ENCODE results near the gene ZBTB39. TPM values are rescaled to one million over a fixed set of nuclear protein-coding genes. Genes with fewer than 3 reads are reported as not detected.
A peak's percentile ranks its signal among the peaks of the same experiment; 100 is the strongest.
"Not testable (repeated sequence)": the region's sequence is repeated elsewhere in the genome, so short reads cannot be mapped to it uniquely, and the experiment has no call there.

Gene ZBTB39
- total RNA-seq, 4 donors from 2014 or later = 6.6 to 12.1 (median 10.1) TPM

DNA sequence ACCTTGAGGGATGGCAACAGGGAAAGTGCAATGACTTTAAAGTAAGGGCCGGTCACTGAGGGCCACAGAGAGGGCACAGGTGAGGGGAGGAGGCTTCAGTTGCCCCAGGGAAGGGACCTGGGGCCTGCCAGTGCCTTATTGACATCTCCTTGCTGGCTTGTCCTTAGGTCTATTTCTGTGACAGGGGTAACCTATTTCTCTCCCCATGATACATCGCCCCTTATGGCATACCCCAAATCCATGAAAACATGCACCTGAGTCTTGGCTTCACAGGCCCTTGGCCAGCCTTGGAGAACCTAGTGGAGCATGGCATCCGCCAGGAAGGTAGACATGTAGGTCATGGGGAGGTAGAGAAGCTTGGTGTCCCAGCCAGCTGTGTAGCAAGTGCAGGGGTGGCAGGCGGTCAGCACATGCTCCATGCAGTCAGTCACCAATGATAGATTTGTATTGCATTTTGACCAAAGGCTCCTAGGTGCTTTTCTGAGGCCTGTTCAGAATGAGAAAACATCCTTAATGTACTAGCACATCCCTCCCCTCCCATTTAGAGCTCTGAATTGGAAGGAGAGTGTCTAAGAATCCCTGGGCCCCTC, 25.3 kb downstream of the ZBTB39 start:
- 96% methylated on average over 4 of the region's 4 CpGs for WGBS
- no peak overlapping the region for H3K4me3 ChIP-seq
- H3K27me3 ChIP-seq = no peaks in the 10 kb centered on the region
- peaks cover 4% of the 10 kb centered on the region for H3K4me1 ChIP-seq
- no peak for TF ChIP-seq POLR2A (IDR thresholded peaks at IDR 0.05)
- TF ChIP-seq EP300 (IDR thresholded peaks at IDR 0.05) = no peak
- no peak for TF ChIP-seq POLR2AphosphoS5 (IDR thresholded peaks at IDR 0.05)
- TF ChIP-seq CTCF (IDR thresholded peaks at IDR 0.05) = no peak
- H3K27ac ChIP-seq = no peak overlapping the region
- H3K36me3 ChIP-seq = no peaks in the 10 kb centered on the region
- H3K9me3 ChIP-seq = no peaks in the 10 kb centered on the region
- DNase-seq (ENCODE audit: low spot score in 2 of 2) = no peak

GRCh38 chr12:56980268-56980667, 26.1 kb downstream of the ZBTB39 start:
- no peaks in the 10 kb centered on the region for H3K27me3 ChIP-seq
- H3K27ac ChIP-seq = no peak overlapping the region
- H3K4me3 ChIP-seq = no peak overlapping the region
- no peak for TF ChIP-seq POLR2AphosphoS5 (IDR thresholded peaks at IDR 0.05)
- TF ChIP-seq CTCF (IDR thresholded peaks at IDR 0.05) = no peak
- no peak for TF ChIP-seq POLR2A (IDR thresholded peaks at IDR 0.05)
- no peak for TF ChIP-seq EP300 (IDR thresholded peaks at IDR 0.05)
- no peaks in the 10 kb centered on the region for H3K4me1 ChIP-seq
- H3K9me3 ChIP-seq = no peaks in the 10 kb centered on the region
- DNase-seq (ENCODE audit: low spot score in 2 of 2) = no peak
- WGBS = 65% methylated on average over 6 of the region's 6 CpGs
- H3K36me3 ChIP-seq = no peaks in the 10 kb centered on the region

GRCh38 chr12:56979628-56980027, 26.7 kb downstream of the ZBTB39 start:
- H3K9me3 ChIP-seq = no peaks in the 10 kb centered on the region
- no peaks in the 10 kb centered on the region for H3K4me1 ChIP-seq
- H3K27me3 ChIP-seq = no peaks in the 10 kb centered on the region
- H3K36me3 ChIP-seq = no peaks in the 10 kb centered on the region
- DNase-seq (ENCODE audit: low spot score in 2 of 2) = no peak
- 100% methylated on average over 2 of the region's 3 CpGs for WGBS
- no peak overlapping the region for H3K4me3 ChIP-seq
- TF ChIP-seq POLR2AphosphoS5 (IDR thresholded peaks at IDR 0.05) (no peak), POLR2A (IDR thresholded peaks at IDR 0.05) (no peak), EP300 (IDR thresholded peaks at IDR 0.05) (no peak), CTCF (IDR thresholded peaks at IDR 0.05) (no peak)
- H3K27ac ChIP-seq = no peak overlapping the region

GRCh38 chr12:56978397-56979138, 27.8 kb downstream of the ZBTB39 start:
- H3K27ac ChIP-seq = no peak overlapping the region
- DNase-seq (ENCODE audit: low spot score in 2 of 2) = no peak
- WGBS = 73% methylated on average over 3 of the region's 3 CpGs

GRCh38 chr12:56977361-56977760, 29.0 kb downstream of the ZBTB39 start:
- not testable (repeated sequence) for H3K27ac ChIP-seq; H3K4me1 ChIP-seq; DNase-seq (ENCODE audit: low spot score in 2 of 2); H3K9me3 ChIP-seq; H3K36me3 ChIP-seq; H3K27me3 ChIP-seq; H3K4me3 ChIP-seq
- 80% methylated on average over 4 of the region's 4 CpGs for WGBS

More at GRCh38 chr12:56978397-56979138, 27.8 kb downstream of the ZBTB39 start:
- Histone ChIP-seq H3K9me3 (no peaks in the 10 kb centered on the region), H3K36me3 (no peaks in the 10 kb centered on the region), H3K4me3 (no peak overlapping the region), H3K4me1 (no peaks in the 10 kb centered on the region), H3K27me3 (no peaks in the 10 kb centered on the region)
- no peak for TF ChIP-seq CTCF (IDR thresholded peaks at IDR 0.05)
- no peak for TF ChIP-seq POLR2A (IDR thresholded peaks at IDR 0.05)

DNA sequence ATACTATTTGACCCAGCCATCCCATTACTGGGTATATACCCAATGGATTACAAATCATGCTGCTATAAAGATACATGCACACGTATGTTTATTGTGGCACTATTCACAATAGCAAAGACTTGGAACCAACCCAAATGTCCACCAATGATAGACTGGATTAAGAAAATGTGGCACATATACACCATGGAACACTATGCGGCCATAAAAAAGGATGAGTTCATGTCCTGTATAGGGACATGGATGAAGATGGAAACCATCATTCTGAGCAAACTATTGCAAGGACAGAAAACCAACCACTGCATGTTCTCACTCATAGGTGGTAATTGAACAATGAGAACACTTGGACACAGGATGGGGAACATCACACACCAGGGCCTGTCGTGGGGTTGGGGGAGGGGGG, 32.1 kb downstream of the ZBTB39 start:
- not testable (repeated sequence) for H3K27me3 ChIP-seq; H3K4me3 ChIP-seq; H3K9me3 ChIP-seq; H3K36me3 ChIP-seq; DNase-seq (ENCODE audit: low spot score in 2 of 2); H3K4me1 ChIP-seq; H3K27ac ChIP-seq
- WGBS = 88% methylated on average over 3 of the region's 3 CpGs

GRCh38 chr12:56968910-56969309, 37.4 kb downstream of the ZBTB39 start:
- H3K36me3 ChIP-seq; H3K9me3 ChIP-seq; DNase-seq (ENCODE audit: low spot score in 2 of 2); H3K4me1 ChIP-seq; H3K27ac ChIP-seq; H3K27me3 ChIP-seq; H3K4me3 ChIP-seq: not testable (repeated sequence)
- 65% methylated on average over 6 of the region's 6 CpGs for WGBS

- not testable (repeated sequence) for H3K27ac ChIP-seq, H3K4me3 ChIP-seq, H3K36me3 ChIP-seq, H3K9me3 ChIP-seq, H3K4me1 ChIP-seq, H3K27me3 ChIP-seq
- DNase-seq (ENCODE audit: low spot score in 2 of 2) = peak in 1 of 2 donors; percentile 56
- 98% methylated on average over 13 of the region's 15 CpGs for WGBS
Observed at GRCh38 chr12:56965997-56966642, 40.2 kb downstream of the ZBTB39 start.

DNA sequence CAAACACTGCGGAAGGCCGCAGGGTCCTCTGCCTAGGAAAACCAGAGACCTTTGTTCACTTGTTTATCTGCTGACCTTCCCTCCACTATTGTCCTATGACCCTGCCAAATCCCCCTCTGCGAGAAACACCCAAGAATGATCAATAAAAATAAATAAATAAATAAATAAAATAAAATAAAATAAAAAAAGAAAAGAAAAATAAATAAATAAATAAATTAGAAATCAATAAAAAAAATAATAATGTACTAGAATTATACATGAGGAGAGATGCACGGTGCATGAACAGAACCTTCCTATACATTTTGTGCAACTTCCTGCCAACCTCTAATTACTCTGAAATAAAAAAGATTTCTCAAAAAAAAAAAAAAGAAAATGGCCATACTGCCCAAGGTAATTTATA, 41.2 kb downstream of the ZBTB39 start:
- H3K4me1 ChIP-seq; H3K4me3 ChIP-seq; H3K27ac ChIP-seq; DNase-seq (ENCODE audit: low spot score in 2 of 2); H3K36me3 ChIP-seq; H3K27me3 ChIP-seq; H3K9me3 ChIP-seq: not testable (repeated sequence)
- WGBS = 98% methylated on average over 4 of the region's 4 CpGs

Measured in suprapubic skin (tissue), 4 donors.